Neuron (in vitro differentiated cells): Measurements from ENCODE around the gene PIK3R5.

Source experiments
- H2AFZ ChIP-seq: one replicate; pipeline ENCODE4 v1.6.1; 2013; ENCODE audit warnings: low read depth, mild to moderate bottlenecking, inconsistent platforms, low read length, moderate library complexity
- H3K27me3 ChIP-seq: one replicate; pipeline ENCODE4 v1.6.1; 2013; ENCODE audit warnings: low read length; ENCODE audit not compliant: insufficient read depth
- H3K36me3 ChIP-seq: one replicate; pipeline ENCODE4 v1.6.1; 2013; ENCODE audit warnings: low read length; ENCODE audit not compliant: insufficient read depth
- H3K4me1 ChIP-seq: one replicate; pipeline ENCODE4 v1.6.1; 2013; ENCODE audit warnings: low read length; ENCODE audit not compliant: insufficient read depth
- H3K4me3 ChIP-seq: 2 replicates; pipeline ENCODE4 v1.5.1; 2013; ENCODE audit warnings: mild to moderate bottlenecking, low read length, moderate library complexity
- H3K9me3 ChIP-seq: one replicate; pipeline ENCODE4 v1.6.1; 2013; ENCODE audit warnings: low read length

The PIK3R5 gene

DNA sequence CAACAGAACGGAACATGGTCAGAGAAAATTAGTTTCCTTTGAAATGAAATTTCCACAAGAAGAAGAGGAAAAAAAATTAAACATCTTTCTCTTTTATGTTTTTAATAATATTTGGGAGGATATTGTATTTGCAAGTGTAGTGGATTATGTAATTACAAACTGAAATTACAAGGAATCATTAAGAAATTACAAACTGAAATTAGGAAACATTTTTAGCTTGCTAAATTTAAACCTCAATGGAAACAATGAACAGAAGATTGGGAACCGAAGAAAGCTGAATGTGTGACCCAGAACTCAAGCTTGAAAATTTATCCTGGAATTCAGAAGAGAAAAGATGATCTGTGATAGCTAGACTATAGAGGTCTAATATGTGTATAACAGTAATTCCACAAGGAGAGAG, 4.4 kb upstream of the PIK3R5 start:
- H3K4me1 ChIP-seq: no peaks in the 10 kb centered on the region
- H3K9me3 ChIP-seq: peaks cover 4% of the 10 kb centered on the region
- H3K36me3 ChIP-seq: no peaks in the 10 kb centered on the region
- H3K4me3 ChIP-seq: no peak overlapping the region
- peaks cover 26% of the 10 kb centered on the region for H3K27me3 ChIP-seq
- H2AFZ ChIP-seq: no peak overlapping the region

DNA sequence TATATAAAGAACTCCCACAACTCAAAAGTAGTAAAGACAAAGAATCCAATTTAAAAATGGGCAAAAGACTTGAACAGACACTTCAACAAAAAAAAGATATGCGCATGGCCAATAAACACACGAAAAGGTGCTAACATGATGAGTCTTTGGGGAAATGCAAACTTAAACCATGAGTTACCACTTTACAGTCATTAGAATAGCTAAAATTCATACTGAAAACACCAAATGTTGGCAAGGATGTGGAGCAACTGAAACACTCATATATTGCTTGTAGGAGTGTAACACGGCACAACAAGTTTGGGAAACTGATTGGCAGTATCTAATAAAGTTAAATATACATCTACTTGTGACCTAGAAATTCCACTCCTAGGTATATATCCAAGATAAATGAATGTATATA, 3.0 kb upstream of the PIK3R5 start:
- Histone ChIP-seq H3K4me3 (no peak overlapping the region), H3K4me1 (no peaks in the 10 kb centered on the region), H2AFZ (no peak overlapping the region), H3K27me3 (peaks cover 38% of the 10 kb centered on the region), H3K36me3 (no peaks in the 10 kb centered on the region), H3K9me3 (peaks cover 8% of the 10 kb centered on the region)

DNA sequence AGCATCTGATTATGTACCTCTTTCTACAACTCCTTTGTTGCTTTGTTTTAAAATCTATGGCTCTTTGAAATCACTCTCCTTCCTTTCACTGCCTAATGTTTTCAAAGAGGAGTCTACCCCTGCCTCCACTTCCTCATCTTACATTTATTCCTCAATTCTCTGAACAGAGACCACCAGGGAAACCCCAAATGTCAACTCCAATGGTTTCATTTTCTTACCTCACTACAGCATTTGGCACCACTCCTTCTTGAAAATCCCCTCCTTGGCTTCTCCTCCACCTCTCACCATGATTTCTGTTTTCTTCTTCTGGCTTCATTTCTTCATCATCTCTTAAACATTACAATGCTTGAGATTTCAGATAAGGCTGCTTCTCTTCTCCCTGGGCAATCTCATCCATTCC, 2.4 kb upstream of the PIK3R5 start:
- no peaks in the 10 kb centered on the region for H3K36me3 ChIP-seq
- H3K4me1 ChIP-seq: no peaks in the 10 kb centered on the region
- H3K9me3 ChIP-seq: peaks cover 8% of the 10 kb centered on the region
- H3K4me3 ChIP-seq: no peak overlapping the region
- peaks cover 44% of the 10 kb centered on the region for H3K27me3 ChIP-seq
- H2AFZ ChIP-seq: no peak overlapping the region

GRCh38 chr17:8966926-8967325, 1.4 kb upstream of the PIK3R5 start:
- H2AFZ ChIP-seq: no peak overlapping the region
- no peaks in the 10 kb centered on the region for H3K4me1 ChIP-seq
- no peak overlapping the region for H3K4me3 ChIP-seq
- no peaks in the 10 kb centered on the region for H3K36me3 ChIP-seq
- H3K9me3 ChIP-seq: peaks cover 8% of the 10 kb centered on the region
- H3K27me3 ChIP-seq: peaks cover 45% of the 10 kb centered on the region

DNA sequence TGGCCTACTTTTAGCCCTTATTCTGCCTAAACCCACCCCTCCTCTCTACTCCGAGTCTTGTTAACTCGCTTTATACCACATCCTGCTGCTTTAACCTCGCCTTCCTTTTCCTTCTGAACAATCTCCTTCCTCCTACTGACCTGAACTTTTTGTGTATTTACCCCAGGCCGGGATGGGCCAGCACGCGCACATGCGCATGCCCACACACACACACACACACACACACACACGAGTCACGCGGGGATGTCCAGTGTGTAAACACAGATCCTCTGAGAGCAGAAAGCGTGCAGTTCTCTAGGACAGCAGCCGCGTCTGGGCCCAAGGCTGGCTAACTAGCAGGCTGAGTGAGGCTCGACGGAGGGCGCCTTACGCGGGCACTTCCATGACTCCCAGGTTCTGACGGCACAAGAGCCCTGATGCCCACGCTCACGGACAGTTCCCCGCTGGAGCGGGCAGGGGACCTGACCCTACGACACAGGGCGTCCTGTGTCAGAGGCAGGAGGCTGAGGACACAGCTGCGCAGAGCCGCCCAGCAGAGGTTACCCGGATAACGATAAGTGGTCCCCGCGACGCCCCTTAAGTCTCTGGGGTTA, 610 bp downstream of the PIK3R5 start:
- Histone ChIP-seq H3K9me3 (peaks cover 8% of the 10 kb centered on the region), H2AFZ (no peak overlapping the region), H3K4me3 (no peak overlapping the region), H3K36me3 (no peaks in the 10 kb centered on the region), H3K27me3 (peaks cover 48% of the 10 kb centered on the region), H3K4me1 (no peaks in the 10 kb centered on the region)

- H3K4me3 ChIP-seq: no peak overlapping the region
- peaks cover 46% of the 10 kb centered on the region for H3K27me3 ChIP-seq
Observed at GRCh38 chr17:8963647-8964258, 1.8 kb downstream of the PIK3R5 start.

DNA sequence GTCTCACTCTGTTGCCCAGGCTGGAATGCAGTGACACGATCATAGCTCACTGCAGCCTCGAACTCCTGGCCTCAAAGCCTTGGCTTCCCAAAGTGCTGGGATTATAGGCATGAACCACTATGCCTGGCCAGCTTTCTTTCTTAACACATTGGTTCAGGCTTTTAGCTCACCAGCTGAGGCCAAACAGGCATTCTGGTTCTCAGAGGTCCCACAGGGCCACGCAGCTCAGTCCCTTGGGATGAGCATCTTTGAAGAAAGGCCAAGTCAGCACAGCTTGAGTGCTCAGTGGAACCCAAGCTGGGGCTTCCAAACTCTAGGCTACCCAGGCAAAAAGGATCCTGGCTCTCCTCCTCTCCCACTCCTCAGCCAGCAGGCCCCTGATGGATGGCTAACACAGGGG, 2.5 kb downstream of the PIK3R5 start:
- Histone ChIP-seq H2AFZ (no peak overlapping the region), H3K36me3 (no peaks in the 10 kb centered on the region), H3K27me3 (peaks cover 45% of the 10 kb centered on the region), H3K4me1 (no peaks in the 10 kb centered on the region), H3K9me3 (peaks cover 8% of the 10 kb centered on the region), H3K4me3 (no peak overlapping the region)

More at GRCh38 chr17:8963647-8964258, 1.8 kb downstream of the PIK3R5 start:
- H3K36me3 ChIP-seq: no peaks in the 10 kb centered on the region
- H3K4me1 ChIP-seq: no peaks in the 10 kb centered on the region
- no peak overlapping the region for H2AFZ ChIP-seq
- peaks cover 8% of the 10 kb centered on the region for H3K9me3 ChIP-seq

- H3K9me3 ChIP-seq: peaks cover 5% of the 10 kb centered on the region
- no peaks in the 10 kb centered on the region for H3K4me1 ChIP-seq
- no peak overlapping the region for H3K4me3 ChIP-seq
- H3K36me3 ChIP-seq: no peaks in the 10 kb centered on the region
- no peak overlapping the region for H2AFZ ChIP-seq
- H3K27me3 ChIP-seq: peaks cover 37% of the 10 kb centered on the region
Observed at GRCh38 chr17:8961829-8962228, 3.7 kb downstream of the PIK3R5 start.

DNA sequence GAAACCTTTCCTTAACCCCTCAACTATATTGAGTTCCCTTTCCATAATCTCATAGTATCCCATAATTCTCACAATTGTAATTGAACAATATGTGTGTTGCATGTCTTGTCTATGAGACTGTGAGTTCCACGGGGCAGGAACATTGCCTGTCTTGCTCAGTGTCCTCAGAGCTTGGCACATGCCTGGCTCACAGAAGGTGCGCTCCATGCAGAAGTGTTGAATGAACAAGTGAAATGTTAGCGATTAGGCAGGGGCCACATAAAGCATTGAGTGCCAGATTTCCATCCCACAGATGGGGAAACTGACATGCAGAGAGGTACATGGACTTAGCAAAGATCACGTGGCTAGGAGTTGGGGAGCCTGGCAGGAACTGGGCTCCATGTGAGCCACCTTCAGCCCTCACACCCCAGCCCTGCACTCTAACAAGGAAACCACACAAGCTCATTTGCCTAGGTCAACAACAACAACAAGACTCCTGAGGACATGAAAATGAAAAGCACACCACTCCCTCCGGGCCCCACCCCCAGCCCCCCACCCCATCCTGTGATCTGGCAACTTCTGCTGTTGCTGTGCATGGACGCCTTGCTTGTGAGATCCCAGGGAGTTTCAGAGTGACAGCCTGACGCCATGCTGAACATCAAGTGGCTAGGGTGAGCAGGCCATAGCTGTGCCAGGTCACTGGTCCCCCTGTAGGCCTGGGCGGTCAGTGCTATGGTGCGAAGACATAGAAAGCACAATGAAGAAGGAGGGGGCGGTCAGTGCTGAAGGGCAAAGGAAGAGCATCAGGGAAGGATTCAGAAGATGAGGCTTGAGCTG, 5.0 kb downstream of the PIK3R5 start:
- H3K4me1 ChIP-seq: no peaks in the 10 kb centered on the region
- H3K27me3 ChIP-seq: peaks cover 28% of the 10 kb centered on the region
- no peaks in the 10 kb centered on the region for H3K36me3 ChIP-seq
- no peak overlapping the region for H2AFZ ChIP-seq
- no peak overlapping the region for H3K4me3 ChIP-seq
- H3K9me3 ChIP-seq: peaks cover 5% of the 10 kb centered on the region

- H3K36me3 ChIP-seq: no peaks in the 10 kb centered on the region
- H3K9me3 ChIP-seq: no peaks in the 10 kb centered on the region
- no peak overlapping the region for H2AFZ ChIP-seq
- no peak overlapping the region for H3K4me3 ChIP-seq
- H3K4me1 ChIP-seq: no peaks in the 10 kb centered on the region
- peaks cover 17% of the 10 kb centered on the region for H3K27me3 ChIP-seq
Observed at GRCh38 chr17:8959312-8959918, 6.1 kb downstream of the PIK3R5 start.

DNA sequence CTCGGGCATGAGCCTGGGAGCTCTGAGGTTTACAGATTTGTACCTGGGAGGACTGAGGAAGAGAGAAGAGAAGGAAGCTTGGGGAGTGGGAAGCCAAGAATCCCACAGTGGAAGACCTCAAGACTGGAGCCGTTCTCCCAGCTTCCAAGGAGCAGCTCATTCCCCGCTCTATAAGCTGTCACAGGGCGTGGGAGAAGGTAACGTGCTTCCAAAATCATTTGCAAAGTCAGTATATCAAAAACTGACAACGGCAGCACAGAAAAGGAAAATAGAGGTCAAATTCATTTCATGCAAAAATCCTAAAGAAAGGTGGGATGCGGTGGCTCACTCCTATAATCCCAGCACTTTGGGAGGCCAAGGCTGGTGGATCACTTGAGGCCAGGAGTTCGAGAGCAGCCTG, 7.8 kb downstream of the PIK3R5 start:
- no peaks in the 10 kb centered on the region for H3K9me3 ChIP-seq
- no peak overlapping the region for H3K4me3 ChIP-seq
- H3K27me3 ChIP-seq: peaks cover 3% of the 10 kb centered on the region
- H3K4me1 ChIP-seq: no peaks in the 10 kb centered on the region
- no peaks in the 10 kb centered on the region for H3K36me3 ChIP-seq
- H2AFZ ChIP-seq: no peak overlapping the region

DNA sequence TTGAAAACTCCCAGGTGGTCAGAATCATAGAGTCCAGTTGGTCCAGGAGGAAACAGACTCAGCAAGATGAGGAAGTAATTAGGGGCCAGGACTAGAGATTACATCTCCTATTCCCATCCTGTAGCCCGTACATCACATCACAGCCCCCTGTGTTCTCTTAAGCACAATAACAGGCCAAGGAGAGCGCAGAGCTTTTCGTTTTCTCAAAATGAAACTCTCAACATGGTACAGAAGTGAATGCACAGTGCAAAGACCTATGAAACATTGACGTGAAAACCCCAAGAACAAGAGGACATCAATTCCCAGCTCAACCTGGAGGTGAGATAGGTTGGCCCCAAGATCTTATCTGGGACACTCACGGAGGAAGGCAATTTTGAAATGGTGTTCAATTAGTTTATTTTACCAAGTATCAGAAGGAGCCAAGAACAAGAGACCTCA, 9.0 kb downstream of the PIK3R5 start:
- Histone ChIP-seq H3K4me1 (no peaks in the 10 kb centered on the region), H3K9me3 (no peaks in the 10 kb centered on the region), H3K36me3 (no peaks in the 10 kb centered on the region), H3K4me3 (no peak overlapping the region), H3K27me3 (no peaks in the 10 kb centered on the region), H2AFZ (no peak overlapping the region)
